Measurements from ENCODE around the gene ITPR1.
"Not testable (repeated sequence)": the region's sequence is repeated elsewhere in the genome, so short reads cannot be mapped to it uniquely, and the experiment has no call there.

ITPR1 gene

DNA sequence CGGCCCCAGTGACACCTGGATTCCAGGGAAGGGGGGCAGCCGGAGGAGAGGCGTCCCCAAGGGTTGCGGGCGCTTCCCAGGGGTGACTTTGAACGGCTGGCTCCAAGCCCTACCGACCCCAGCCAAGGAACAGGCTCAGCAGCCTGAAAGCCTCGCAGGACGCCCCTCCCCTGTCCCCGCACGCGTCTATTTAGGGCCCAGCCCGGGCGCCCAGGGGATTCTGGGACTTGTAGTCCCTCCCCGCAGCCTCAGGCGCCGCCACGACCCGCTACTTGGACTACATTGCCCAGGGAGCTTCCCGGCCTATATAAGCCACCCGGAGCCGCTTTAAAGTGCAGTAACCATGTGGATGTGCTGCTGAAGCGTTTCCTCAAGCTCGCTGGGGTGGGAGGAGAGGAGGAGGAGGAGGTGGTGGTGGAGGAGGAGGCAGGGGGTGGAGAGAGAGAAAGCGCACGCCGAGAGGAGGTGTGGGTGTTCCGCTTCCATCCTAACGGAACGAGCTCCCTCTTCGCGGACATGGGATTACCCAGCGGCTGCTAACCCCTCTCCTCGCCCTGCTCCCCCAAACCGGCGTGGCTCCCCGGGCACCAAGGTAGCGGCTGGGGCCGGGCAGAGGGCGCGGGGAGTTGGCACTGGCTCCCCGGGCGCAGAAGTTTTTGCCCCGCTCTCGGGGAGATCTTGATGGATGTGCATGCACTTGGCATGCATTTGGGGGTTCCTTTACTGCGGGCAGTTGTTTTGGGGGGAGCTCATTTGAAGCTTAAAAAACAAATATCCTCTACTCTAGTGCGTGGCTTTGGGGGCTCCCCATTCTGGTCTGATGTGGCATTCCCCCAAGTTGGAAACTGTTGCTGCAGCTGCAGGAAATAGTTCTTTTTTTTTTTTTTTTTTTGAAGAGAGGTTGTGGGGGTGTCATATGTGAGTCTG lies at the start of gene ITPR1:
ITPR1 (plus strand) TSS at position 335 of the 927 bp plus-strand sequence. CDS start 23,144 bp downstream, outside the sequence.
- peak; percentile 94 for DNase-seq

DNA sequence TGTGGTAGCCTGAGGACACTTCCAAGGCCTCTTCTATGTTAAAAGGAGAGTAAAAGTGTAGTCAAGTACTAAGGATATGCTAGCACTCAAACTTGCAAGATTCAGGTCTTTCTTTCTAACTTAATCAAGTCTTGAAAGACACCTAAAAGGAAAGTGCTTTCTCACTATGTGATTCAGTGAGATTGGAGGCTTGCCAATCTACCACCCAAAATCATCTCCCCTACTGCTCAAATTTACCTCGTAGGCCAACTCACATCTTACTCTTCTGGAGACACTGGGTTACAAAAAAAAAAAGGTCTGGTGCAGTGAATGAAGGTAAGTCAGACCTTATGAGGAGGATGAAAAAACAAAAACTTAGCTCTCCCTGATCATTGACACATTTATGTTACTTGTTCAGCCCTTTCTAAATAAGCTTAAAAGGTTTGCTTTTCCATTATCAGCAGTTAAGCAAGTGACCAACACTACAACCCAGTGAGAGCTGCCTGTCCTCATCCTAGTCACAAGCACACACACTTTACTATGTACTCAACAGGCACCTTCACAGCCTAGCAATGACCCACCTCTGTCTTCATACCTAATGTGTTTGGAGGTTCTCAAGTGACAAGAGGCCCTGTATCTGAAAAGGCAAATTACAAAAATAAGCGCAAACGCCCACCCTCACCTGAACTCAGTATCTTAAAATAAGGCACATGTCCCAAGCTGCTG lies 45.7 kb upstream of the ITPR1 start:
- DNase-seq, result no peak

DNA sequence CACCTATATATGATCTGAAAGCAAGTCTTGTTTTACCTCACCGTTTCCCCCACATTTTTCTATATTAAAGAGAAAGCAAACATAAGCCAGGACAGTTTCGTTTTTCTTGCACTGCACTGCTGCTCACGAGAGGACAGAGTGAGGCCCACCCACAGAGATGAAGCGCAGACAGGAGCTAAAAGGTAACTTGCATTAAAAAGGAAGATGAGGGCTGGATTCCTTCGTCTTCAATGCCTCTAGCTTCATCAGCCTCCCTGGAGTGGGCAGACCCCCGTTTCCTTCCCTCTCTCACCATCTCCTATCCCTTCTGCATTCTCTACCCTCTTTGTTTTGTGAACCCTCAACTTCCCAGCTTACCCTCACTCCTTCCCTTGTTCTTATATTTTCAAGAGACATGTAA lies 45.0 kb upstream of the ITPR1 start:
- DNase-seq, result no peak

DNA sequence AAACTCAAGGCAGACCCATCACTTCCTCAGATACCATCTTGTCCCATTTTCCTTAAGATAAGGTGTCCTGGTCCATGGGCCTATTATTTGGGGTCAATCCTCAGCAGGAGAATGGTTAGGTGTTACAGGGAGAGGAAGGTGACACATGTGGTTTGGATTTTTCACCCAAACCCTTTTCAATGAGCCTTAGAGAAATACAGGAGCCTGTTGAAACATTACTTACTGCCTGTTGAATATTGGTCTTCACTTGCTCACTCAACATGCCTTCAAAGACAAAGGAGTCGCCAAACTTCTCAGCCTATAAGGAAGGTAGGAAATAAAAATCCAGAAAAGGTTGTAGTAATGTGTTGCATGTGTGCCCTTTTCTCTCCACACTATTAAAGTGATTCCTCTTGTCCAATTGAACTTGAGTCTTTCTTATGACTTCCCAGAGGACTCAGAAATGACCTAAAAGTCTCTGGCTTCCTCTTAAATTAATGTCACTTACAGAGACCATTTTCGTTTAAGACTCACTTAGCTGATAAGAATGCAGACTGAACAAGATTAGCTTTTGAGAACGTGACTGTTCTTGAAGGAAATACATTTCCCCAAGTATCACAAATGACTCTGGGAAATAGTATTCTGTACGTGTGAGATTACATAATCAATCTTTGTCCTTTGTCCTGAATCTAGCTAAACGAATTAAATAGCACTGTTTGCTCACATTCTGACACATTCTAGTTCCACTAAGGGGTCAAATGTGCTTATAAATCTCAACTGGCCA lies 43.9 kb upstream of the ITPR1 start:
- no peak for DNase-seq

DNA sequence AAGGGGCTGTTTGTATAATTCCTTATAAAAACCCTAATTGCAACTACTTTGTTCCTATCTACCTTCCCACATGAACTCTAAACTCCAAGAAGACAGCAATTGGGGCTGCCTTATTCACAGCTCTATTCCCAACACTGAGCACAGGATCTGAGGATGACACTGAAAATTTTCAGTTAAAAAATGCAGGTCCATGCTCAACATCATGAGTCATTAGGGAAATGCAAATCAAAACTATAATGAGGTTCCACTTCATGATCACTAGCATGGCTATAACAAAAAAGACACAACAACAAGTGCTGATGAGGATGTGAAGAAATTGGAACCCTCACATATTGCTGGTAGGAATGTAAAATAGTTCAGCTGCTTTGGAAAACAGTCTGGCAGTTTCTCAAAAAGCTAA lies 39.0 kb upstream of the ITPR1 start:
- no peak for DNase-seq

DNA sequence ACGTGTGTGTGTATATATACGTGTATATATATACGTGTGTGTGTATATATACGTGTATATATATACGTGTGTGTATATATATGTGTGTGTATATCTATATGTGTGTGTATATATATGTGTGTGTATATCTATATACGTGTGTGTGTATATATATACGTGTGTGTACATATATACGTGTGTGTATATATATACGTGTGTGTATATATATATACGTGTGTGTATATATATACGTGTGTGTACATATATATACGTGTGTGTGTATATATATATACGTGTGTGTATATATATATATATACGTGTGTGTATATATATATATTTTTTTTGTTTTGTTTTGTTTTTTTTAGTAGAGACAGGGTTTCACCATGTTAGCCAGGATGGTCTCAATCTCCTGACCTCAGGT lies 36.4 kb upstream of the ITPR1 start:
- not testable (repeated sequence) for DNase-seq

DNA sequence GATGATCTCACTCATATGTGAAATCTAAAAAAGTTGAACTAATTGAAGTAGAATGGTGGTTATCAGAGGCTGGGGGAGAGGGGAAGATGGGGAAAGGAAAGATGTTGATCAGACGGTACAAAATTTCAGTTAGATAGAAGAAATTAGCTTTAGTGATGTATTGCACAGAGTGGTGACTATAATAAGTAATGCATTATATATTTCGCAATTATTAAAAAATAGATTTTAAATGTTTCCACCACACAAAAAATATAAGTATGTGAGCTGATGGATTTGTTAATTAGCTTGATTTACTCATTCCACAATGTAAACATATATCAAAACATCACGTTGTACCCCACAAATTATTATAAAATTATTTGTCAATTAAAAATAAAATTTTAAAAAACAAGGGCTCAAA lies 34.2 kb upstream of the ITPR1 start:
- DNase-seq, result no peak

DNA sequence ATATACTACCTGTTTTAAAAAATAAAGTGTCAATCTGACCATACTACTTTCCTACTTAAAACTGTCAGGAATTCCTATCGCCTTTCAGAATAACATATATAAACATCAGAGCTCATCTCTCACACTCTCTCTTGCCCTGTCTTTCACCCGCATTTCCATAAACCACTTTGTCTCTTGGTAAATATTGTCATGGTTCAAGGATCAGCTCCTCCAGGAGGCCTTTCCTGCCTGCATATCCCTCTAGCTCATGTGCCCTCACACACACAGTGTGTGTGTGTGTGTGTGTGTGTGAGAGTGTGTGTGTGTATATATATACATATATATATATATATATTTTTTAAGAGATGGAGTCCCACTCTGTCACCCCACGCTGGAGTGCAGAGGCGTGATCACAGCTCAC lies 32.8 kb upstream of the ITPR1 start:
- no peak for DNase-seq

DNA sequence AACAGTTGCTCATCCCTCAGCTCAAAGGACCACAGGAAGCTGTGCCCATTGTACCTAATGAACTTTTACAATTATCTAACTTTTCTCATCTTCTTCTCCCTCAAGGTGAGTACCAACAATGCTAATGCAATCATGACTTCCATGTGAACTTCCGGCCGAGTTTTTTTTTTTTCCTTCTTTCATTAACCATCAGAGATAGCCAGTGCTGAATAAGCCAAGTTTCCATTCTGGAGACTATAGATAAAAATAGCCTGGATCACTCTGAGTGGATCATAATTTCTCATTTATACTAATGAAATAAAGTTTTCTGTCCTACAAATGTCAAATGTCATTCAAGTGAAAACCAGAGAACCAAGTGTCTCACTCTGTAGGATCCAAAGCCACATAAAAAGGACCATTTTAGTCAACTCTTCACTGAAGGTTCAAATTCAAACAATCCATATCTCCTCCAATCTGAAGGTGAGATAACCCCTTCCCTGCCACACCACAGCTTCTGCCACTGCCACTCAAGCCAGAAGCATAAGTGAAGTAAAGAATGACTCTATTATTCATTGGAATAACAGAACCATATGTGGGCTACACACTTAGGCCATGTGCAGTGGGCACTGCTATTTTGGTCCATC lies 31.6 kb upstream of the ITPR1 start:
- no peak for DNase-seq

DNA sequence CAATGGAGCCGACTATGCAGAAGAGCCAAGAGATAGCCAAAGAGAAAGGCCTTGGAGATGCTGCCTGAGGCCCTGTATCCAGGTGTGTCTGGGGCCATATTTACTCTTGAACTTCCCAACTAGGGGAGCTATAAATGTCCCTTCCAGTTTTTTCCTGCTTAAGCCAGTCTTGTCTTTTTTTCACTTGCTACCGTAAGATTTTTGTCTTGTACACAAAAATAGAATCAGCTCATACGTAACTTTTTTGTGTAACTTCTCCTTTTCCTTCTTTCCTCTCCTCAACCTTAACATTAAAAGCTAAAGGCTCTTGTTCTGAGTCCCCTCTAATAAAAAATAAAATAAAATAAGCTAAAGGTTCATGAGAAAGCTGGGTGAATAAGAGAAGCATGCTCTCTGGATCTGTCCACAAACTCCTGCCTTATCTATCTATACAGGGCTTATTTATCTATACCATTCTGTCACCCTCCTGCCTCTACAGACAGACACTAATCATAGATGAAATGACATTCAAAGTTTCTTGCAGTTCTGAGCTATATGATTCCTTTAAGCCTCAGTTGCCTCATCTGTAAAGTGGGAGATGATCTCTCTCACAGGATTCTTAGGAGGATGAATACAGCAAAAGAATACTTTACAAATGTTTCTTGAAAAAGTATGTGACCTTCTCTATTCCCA lies 30.6 kb upstream of the ITPR1 start:
- no peak for DNase-seq

DNA sequence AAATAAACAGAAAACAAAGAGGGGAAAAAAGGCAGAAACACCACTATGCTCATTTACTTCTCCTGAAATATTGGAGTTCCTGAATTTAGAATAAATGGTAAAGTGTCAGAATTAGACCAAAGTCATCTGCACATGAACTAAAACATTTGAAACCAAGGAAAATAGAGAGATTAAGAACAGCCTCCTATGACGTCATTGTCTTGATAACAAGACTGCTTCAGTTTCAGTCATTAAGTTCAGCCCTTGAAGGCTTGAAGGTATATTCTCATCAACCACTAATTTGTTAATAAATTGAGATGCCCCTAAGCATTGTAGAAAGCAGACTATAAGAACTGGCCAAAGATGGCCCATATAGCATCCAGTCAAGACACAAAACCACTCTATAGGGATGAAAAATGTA lies 28.6 kb upstream of the ITPR1 start:
- DNase-seq, result no peak

DNA sequence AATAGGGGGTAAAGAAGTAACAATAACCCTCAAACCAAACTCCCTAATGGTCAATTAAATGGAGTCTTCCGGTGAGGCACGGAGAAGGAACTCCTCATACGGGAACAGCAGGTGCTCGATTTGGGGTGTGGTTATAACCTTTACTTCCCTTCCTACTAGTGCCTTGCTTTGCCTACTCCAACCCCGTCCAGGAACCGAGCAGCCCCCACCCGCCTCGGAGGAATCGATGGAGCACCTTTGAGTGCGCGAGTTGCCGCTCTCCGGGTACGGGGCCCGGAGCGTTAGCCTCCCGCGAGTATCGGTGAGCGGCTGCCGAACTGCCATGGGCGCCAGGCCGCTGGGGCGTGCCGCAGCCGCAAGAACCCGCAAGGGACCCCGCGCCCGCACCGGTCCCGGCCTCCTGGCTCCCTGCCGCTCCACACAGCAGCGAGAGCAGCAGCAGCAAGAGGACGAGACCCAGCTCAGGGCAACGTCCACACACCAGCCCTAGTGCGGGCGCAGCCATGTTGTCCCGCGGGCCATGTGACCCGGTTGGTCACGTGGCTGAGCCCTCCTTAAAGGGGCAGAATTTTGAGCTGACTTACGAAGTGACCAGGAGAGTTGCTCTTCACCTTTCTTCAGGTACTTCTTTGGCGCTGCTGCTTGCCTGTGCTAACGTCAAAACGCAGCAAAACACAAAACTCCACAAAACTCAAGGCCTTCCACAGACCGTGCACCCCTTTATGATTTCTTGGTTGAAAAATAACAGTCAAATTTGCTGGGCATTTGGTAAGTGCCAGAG lies 26.2 kb upstream of the ITPR1 start, which contains the start of gene SUMF1:
SUMF1 (minus strand) TSS at position 529 of the 781 bp plus-strand sequence; CDS start at position 505, 24 bp downstream.
- peak; percentile 43 for DNase-seq

DNA sequence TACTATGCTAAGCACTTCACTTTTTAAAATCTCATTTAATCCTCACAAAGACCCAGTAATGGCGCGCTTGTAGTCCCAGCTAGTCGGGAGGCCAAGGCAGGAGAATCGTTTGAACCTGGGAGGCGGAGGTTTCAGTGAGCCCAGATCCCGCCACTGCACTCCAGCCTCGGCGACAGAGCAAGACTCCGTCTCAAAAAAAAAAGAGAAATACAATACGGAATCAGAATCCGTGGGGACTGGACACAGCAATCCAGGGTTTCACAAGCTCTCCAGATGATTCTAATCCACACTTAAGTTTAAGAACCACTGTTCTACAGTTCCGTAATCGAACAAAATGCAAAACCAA lies 25.7 kb upstream of the ITPR1 start:
- DNase-seq, result no peak

DNA sequence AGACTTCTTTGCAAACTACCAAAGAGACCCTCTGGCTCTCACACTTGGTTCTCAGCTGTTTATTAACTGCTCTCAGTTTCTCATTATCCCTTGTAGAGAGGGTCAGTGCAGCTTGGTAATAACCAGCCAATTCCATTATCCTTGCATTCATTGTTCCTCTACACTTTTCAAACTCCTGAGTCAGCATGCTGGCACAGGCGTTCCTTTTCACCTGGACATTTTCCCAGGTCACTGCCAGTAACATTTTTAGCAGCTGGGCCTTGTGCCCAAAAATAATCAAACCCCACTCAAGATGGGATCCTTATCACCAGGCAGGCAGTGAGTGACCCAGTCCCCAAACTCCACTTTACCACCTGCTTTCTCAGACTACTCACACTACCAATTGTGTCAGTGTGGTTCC lies 21.2 kb upstream of the ITPR1 start:
- no peak for DNase-seq

DNA sequence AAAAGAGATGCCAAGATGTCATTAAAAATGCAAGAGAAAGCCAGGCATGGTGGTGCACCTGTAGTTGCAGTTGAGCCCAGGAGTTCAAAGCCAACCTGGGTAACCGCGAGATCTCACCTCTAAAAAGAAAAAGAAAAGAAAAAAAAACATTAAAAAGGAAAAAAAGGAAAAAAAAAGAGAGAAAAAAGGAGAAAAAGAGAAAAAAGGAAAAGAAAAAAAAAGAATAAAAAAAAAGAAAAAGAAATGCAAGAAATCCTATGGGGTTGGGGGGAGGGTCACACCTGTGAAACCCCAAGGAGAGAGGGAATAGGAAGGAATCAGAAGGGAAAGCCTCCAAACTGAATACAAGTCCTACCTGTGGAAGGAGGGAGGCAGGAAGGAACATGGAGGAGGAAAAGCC lies 20.8 kb upstream of the ITPR1 start:
- DNase-seq, result no peak

DNA sequence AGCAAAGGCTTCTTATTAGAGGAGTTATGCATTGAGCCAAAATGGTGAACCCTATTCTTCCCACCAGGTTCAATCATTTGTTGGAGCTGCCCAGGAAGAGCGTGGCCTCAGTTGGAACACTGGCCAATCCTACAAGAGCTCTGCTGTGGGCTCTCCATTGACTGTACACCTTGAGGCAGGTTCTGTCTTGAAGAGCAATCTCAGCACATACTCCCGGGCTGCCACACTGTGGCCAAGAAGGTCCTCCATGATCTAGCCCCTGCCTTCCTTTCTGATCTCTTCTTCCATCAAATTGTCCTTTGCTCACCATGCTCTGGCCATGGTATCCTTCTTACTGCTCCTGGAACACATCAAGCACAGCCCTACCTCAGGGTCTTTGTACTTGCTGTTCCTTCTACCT lies 20.4 kb upstream of the ITPR1 start:
- no peak for DNase-seq

DNA sequence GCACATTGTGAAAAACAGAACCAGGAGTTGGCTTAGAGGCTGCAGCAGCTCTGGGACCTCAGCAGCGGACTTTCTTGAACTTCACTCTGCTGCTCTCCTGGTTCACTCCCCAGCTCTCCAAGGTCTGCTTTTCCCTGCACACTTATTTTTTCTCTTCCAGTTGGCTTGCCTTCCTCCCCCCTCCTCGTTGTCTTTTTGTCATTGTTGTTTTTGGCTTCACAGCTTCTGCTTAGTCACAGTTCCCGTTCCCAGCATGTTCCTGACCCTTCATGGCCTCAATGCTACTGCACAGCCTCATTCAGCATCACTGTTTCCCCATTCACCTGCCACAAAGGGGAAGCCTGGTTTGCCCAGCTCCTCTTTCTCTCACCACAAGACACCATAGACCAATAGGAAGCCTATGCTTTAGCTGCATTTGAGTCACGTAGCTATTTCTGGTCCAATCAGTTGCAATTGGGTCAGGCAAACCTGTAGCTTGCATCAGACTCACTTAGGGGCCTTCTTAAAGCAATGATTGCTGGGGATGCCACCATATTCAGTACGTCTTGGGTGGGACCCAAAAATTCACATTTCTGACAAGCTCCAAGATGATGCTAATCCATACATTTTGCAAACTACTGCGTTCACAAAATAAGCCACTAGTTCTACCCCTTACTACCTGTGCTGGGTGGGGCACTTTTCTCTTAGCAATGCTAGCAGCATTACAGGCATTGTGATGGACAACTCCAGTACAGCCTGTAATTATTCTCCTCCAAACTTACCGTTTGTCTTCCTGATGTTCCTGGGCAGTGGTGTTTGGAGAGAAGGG lies 18.3 kb upstream of the ITPR1 start:
- DNase-seq, result no peak

DNA sequence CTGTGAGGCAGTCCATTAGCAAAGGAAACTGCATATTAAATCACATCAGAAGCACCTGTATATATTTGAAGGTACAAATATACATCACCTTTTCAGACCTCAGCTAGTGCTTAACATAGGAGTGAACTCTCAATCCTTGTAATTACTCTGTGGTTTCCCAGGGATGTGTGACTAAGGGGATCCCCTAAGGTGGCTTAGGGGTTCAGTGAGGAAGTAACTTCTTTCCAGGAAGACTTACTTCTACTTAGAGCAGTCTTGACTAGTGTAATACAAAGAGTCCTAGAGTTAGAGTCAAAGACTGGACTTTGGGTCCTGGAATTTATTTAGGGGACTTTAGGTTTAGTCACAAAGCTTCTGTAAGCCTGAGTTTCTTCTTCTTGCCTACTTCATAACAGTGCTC lies 17.3 kb upstream of the ITPR1 start:
- no peak for DNase-seq

DNA sequence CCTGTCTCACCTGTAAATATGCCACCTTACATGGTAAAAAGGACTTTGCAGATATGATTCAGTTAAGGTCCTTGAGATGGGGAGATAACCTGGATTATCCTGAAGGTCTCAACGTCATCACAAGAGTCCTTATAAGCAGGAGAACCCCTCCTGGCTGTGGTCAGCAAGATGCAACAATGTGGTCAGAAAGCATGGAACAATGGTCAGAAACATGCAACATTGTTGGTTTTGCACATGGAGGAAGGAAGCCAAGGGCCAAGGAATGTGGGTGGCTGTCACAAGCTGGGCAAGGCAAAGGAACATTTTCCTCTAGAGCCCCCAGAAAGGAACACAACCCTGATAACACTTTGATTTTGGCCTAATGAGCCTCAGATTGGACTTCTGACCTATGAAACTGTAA lies 16.7 kb upstream of the ITPR1 start:
- DNase-seq, result no peak

DNA sequence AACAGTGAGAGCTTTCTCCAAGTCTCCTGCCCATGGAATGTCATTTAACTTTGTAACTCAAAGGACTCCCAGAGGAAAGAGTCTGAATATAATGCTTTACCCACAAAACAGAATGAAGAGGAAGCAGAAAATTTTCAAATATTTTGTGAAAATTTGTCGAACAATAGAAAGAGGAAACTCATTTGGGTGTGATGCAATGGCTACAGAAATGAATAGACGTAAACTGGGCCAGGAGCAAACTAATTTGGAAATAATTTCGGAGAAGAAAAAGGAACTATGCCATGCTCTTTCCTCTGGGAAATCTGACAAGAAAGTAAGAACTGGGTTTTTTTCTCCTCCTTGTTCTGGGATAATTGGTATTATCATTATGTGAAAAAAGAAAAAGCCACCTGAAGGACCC lies 14.9 kb upstream of the ITPR1 start:
- DNase-seq, result no peak

DNA sequence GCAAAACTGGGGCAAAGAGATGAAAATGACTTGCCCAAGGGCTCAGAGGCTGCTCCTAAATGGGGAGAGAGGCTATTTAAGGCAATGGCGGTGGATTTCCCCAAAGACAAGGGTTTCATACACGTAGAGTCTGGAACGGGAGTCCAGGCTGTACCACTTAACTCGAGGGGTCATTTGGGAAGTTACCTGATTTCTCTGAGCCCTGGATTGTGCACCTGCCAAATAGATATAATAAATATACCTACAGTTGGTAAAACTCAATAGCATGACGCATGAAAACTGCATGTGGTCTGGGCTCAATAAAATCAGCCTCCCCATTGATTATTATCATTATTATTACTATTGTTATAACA lies 1.3 kb upstream of the ITPR1 start:
- no peak for DNase-seq
